GM12865 (cell line): ENCODE results near the gene EXOC4.

Experiments used
- DNase-seq: peaks from one replicate; pipeline ENCODE4 v3.0.0; 2010; ENCODE audit warnings: low read depth
- H3K4me3 ChIP-seq: 2 replicates; pipeline ENCODE4 v1.5.1; 2011; ENCODE audit warnings: mild to moderate bottlenecking, low read depth, low read length, control low read depth
- TF ChIP-seq, protein P1 (sequence below): IDR thresholded peaks from 2 replicates; pipeline ENCODE4 v1.5.1; 2011; ENCODE audit warnings: low read length, control low read depth, low read depth, inconsistent platforms; ENCODE audit not compliant: insufficient read depth; ENCODE audit errors: missing control alignments

EXOC4 gene

DNA sequence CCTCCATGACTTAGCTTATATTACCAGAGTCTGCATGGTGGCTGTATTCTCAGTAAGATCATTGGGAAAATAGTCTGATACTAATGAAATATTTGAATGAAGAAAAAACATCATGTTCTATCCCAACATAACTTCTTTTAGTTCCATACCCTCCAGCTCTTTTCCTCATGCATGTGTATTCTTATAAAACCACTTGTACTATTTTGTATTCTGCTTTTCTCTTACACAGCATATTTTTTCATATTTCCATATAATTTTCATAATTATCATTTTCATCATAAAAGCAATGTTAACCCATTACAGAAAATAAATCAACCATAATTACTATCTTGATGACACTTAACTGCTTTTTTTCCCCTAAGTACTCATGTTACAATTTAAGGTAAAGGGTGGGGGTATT, 503.0 kb downstream of the EXOC4 start:
- no peak for DNase-seq
- TF ChIP-seq, protein P1, sequence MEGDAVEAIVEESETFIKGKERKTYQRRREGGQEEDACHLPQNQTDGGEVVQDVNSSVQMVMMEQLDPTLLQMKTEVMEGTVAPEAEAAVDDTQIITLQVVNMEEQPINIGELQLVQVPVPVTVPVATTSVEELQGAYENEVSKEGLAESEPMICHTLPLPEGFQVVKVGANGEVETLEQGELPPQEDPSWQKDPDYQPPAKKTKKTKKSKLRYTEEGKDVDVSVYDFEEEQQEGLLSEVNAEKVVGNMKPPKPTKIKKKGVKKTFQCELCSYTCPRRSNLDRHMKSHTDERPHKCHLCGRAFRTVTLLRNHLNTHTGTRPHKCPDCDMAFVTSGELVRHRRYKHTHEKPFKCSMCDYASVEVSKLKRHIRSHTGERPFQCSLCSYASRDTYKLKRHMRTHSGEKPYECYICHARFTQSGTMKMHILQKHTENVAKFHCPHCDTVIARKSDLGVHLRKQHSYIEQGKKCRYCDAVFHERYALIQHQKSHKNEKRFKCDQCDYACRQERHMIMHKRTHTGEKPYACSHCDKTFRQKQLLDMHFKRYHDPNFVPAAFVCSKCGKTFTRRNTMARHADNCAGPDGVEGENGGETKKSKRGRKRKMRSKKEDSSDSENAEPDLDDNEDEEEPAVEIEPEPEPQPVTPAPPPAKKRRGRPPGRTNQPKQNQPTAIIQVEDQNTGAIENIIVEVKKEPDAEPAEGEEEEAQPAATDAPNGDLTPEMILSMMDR = no peak
- H3K4me3 ChIP-seq = no peak overlapping the region

DNA sequence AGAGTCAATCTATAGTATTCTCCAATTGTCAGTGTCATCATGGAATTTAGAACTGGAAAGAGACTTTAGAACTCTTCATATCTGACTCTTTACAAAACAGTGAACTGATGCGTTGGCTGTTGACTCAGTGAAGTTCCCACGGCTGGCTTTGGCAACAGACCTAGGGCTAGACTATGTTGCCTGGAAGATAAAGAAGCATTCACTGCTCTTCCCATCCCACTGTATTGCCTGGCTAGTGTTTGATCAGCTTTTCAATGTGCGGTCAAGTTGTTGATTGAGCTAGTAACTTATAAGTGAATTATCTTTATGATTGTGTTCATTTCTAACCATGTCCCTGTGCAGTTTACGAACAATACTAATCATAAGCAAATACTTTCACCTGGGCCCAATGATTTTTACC, 508.6 kb downstream of the EXOC4 start:
- TF ChIP-seq, protein P1 = no peak
- H3K4me3 ChIP-seq = no peak overlapping the region
- DNase-seq = no peak

DNA sequence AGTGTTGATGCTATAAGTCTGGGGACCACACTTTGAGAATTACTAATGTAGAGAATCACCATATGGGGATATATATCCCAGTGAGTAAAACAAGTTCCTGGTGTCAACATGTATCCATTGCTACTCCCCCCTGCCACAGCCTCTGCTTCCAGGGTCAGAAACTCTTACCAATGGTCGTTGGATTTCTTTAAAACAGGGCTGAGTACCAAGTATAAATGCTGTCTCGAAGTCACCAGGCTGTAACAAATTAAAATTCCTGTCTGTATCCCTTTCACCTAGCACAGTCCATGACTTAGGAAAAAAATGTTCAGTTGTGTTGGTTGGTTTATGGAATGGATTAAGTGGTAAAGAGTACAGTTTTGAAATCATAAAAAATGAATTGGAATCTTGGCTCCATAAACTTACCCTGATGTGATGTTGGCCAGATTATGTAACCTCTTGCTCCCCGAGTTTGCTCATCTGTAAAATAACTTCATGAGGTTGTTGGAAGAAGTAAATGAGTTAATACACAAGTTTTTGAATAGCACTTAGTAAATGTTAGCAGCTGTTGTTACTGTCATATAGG, 510.3 kb downstream of the EXOC4 start:
- TF ChIP-seq, protein P1 = no peak

DNA sequence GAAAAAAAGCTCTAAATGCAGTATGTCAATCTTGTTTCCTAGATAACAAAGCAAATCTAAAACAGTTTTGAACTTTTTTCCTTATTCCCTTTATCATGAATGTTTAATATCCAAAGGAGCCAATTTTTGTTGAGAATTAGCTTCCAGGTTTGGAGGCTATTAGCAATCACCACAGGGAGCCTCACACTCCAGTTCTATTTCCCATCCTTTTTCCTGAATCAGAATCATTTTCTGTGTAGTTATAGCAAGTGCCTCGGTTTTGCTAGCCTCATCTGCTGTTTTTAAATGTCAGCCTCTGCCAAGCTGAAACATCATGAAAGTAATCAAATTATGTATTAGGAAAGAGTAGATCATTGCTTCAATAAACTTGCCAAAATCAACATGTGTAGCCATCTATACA, 516.8 kb downstream of the EXOC4 start:
- no peak overlapping the region for H3K4me3 ChIP-seq
- no peak for DNase-seq
- TF ChIP-seq, protein P1 = no peak

More for the DNA sequence above, 510.3 kb downstream of the EXOC4 start:
- no peak for DNase-seq
- no peak overlapping the region for H3K4me3 ChIP-seq

DNA sequence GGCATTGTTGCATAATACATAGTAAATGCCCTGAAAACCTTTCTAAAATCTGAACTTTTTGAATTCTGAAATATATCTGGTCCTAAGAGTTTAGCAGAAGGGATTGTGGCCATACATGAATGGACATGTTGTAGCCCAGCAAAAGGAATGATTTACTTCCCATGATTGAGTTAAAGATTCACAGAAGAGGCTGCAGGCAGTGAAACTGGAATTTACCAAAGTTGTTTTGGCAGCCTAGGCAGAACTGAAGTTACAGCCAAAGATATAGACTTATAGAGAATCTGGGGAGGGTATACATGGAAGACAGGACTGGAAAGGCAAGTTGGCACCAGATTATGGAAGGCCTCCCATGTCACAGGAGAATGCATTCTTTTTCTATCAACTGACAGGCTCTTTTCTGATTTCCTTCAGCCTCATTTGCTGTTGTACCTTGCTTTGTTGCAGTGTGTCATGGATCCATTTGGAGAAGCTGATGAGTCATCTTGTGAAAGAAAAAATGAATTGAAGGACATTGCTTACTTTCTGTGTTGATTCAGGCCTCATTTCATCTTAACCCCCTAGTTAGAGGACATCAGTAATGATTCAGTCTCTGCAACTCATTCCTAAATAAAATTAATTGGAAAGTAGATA, 518.1 kb downstream of the EXOC4 start:
- no peak overlapping the region for H3K4me3 ChIP-seq
- DNase-seq = no peak
- TF ChIP-seq, protein P1 = no peak

DNA sequence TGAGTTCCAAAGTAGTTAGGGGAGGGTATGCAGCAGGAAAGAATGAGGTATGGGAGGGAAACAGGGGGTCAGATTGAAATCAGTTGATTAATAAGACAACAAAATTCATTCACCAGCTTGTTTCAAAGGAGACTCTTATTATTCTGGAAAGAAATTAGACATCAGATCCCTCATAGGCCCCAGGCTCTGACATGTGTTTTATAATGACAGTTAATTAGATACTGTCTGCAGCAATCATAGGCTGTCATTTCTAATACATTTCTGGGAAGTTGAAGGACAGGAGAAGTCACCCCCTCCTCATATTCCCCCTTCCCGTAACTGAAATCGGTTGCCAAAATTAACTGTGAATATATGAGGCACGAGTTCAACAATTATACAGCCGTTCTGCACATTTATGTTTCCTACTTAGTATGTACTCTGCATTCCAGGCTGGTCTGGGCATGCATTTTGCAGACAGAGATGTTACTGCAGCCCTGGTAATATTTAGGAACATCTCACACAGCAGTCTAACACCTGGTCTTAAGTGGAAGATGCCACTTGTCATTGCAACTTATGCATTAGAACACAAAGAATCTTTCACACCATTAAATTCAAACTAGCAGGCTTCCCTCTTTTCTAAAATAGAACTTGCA, 519.0 kb downstream of the EXOC4 start:
- no peak for DNase-seq
- TF ChIP-seq, protein P1 = no peak
- no peak overlapping the region for H3K4me3 ChIP-seq

DNA sequence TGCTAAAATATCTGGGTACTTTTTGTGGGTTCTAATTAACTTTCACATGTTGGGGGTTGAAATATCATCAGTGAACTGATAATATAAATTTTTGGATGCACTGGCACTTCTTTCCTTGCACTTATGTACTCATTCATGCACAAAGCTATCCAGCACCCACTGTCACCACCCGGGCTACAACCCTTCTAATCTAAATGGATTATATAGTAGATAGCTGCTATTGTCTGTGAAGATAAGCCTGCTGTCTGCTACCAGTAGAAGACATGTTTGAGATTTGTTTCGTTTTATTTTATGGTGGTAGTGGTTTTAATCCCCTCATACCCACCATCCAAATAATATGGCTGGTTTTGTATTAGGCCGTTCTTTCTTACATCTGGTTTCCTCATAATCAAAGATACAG, 520.7 kb downstream of the EXOC4 start:
- DNase-seq = no peak
- TF ChIP-seq, protein P1 = no peak
- H3K4me3 ChIP-seq = no peak overlapping the region
